Measurements from ENCODE around the gene HELZ.

The HELZ gene

DNA sequence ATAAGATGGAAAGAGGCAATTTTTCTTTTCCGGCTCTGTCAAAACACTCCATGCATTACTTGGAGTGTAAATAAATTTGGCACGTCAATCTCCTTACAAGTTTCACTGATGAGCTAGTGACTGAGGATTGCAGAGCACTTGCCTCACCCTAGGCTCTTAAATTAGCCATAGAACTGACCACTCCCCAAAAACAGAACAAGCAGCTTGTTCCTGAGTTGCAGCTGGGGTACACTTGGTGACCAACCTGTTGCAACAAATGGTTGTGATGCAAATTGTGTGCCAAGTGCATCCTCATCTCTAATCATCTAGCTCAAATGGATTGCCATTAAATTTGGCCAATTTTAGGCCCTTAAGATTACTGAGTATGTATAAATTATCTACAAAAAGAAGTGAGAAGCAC, 133.7 kb downstream of the HELZ start:
- Histone ChIP-seq H3K27ac (ENCODE audit: low read depth, low read length) (no peak overlapping the region), H3K79me1 (ENCODE audit: low read length) (no peaks in the 10 kb centered on the region), H3K4me3 (ENCODE audit: low read depth, low read length) (no peak overlapping the region), H3K4me1 (ENCODE audit: control insufficient read depth in 1 of 2, insufficient read depth in 2 of 2, low read length in 2 of 2) (no peaks in the 10 kb centered on the region), H2BK120ac (ENCODE audit: insufficient read depth, low read length, poor library complexity) (no peak overlapping the region), H2BK5ac (ENCODE audit: low read depth, low read length, poor library complexity) (no peak overlapping the region), H2AK5ac (ENCODE audit: low read length) (no peak overlapping the region), H3K79me2 (ENCODE audit: control insufficient read depth, insufficient read depth, low read length, poor library complexity) (no peaks in the 10 kb centered on the region), H4K91ac (ENCODE audit: low read depth, low read length) (no peak overlapping the region), H3K27me3 (ENCODE audit: insufficient read depth, low read length) (no peaks in the 10 kb centered on the region), H3K23ac (ENCODE audit: low read length) (no peak overlapping the region), H3K14ac (ENCODE audit: low read length) (no peak overlapping the region), H2BK12ac (ENCODE audit: low read length) (no peak overlapping the region), H3K4me2 (ENCODE audit: low read length) (no peak overlapping the region), H3K18ac (ENCODE audit: low read length) (no peak overlapping the region), H3K4ac (ENCODE audit: low read depth, low read length) (no peak overlapping the region), H4K12ac (ENCODE audit: low read depth, low read length) (no peak overlapping the region), H3K9ac (ENCODE audit: low read length) (no peak overlapping the region), H2AFZ (ENCODE audit: insufficient read depth, low read length, poor library complexity) (no peak overlapping the region), H3K36me3 (ENCODE audit: control insufficient read depth in 1 of 2, insufficient read depth in 2 of 2, low read length in 2 of 2) (peaks cover 15 to 16% of the 10 kb centered on the region in 2 experiments), H4K8ac (ENCODE audit: low read depth, low read length) (no peak overlapping the region), H3K9me3 (ENCODE audit: insufficient read depth, low read depth, low read length) (no peaks in the 10 kb centered on the region)
- DNase-seq: no peak
- no CpG with 5 or more reads among the region's 2 CpGs for WGBS (ENCODE audit: extremely low coverage, insufficient coverage, insufficient read length)

DNA sequence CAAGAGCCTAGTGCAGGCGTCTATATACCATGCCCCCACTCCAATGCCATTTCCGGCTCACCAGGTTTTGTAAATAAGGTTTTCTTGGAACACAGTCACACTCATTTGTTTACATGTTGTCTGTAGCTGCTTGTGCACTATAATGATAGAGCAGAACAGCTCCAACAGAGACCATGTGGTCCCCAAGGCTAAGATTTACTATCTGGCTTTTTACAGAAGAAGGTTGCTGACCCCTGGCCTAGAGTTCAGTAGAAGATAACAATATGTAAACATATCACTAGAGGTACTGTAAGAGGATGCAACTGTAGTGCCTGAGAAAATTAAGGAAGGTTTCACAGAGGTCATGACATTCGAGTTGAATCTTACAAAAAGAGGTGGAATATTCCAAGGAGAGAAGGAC, 134.4 kb downstream of the HELZ start:
- no peak overlapping the region for H2AFZ ChIP-seq (ENCODE audit: insufficient read depth, low read length, poor library complexity)
- no peak overlapping the region for H2BK120ac ChIP-seq (ENCODE audit: insufficient read depth, low read length, poor library complexity)
- no peak overlapping the region for H3K4me2 ChIP-seq (ENCODE audit: low read length)
- H3K23ac ChIP-seq (ENCODE audit: low read length): no peak overlapping the region
- H3K36me3 ChIP-seq (ENCODE audit: control insufficient read depth in 1 of 2, insufficient read depth in 2 of 2, low read length in 2 of 2): peaks cover 15 to 16% of the 10 kb centered on the region in 2 experiments
- no peaks in the 10 kb centered on the region for H3K27me3 ChIP-seq (ENCODE audit: insufficient read depth, low read length)
- H3K4me3 ChIP-seq (ENCODE audit: low read depth, low read length): no peak overlapping the region
- peak overlapping the region; percentile 64 for H3K9ac ChIP-seq (ENCODE audit: low read length)
- H4K91ac ChIP-seq (ENCODE audit: low read depth, low read length): no peak overlapping the region
- no peak for DNase-seq
- H2BK5ac ChIP-seq (ENCODE audit: low read depth, low read length, poor library complexity): no peak overlapping the region
- no peak overlapping the region for H4K8ac ChIP-seq (ENCODE audit: low read depth, low read length)
- H3K79me1 ChIP-seq (ENCODE audit: low read length): no peaks in the 10 kb centered on the region
- no peak overlapping the region for H3K18ac ChIP-seq (ENCODE audit: low read length)
- no CpG with 5 or more reads among the region's 3 CpGs for WGBS (ENCODE audit: extremely low coverage, insufficient coverage, insufficient read length)
- H3K9me3 ChIP-seq (ENCODE audit: insufficient read depth, low read depth, low read length): no peaks in the 10 kb centered on the region
- H2AK5ac ChIP-seq (ENCODE audit: low read length): no peak overlapping the region
- no peak overlapping the region for H2BK12ac ChIP-seq (ENCODE audit: low read length)
- no peaks in the 10 kb centered on the region for H3K79me2 ChIP-seq (ENCODE audit: control insufficient read depth, insufficient read depth, low read length, poor library complexity)
- no peaks in the 10 kb centered on the region for H3K4me1 ChIP-seq (ENCODE audit: control insufficient read depth in 1 of 2, insufficient read depth in 2 of 2, low read length in 2 of 2)
- no peak overlapping the region for H4K12ac ChIP-seq (ENCODE audit: low read depth, low read length)
- no peak overlapping the region for H3K27ac ChIP-seq (ENCODE audit: low read depth, low read length)
- no peak overlapping the region for H3K14ac ChIP-seq (ENCODE audit: low read length)
- H3K4ac ChIP-seq (ENCODE audit: low read depth, low read length): no peak overlapping the region

DNA sequence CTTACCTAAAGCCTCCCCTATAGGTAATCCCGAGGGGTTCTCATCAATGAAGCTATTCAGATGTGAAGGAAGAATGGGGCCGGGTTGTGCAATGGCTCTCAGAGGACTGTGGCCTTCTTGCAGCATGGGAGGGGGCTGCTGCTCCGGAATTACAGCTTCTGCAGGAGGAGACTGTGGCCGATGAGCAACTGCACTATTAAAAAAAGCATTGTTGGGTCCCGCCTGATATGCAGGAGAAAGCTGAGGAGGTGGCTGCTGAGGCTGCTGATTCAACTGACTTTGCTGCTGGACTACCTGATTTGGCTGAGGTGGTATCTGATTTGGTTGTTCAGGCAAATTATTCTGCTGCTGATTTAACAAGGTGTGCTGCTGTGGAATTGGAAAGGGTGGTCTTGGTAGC, 135.9 kb downstream of the HELZ start:
- Histone ChIP-seq H3K4ac (ENCODE audit: low read depth, low read length) (no peak overlapping the region), H4K12ac (ENCODE audit: low read depth, low read length) (no peak overlapping the region), H3K9me3 (ENCODE audit: insufficient read depth, low read depth, low read length) (no peaks in the 10 kb centered on the region), H3K27me3 (ENCODE audit: insufficient read depth, low read length) (no peaks in the 10 kb centered on the region), H3K27ac (ENCODE audit: low read depth, low read length) (no peak overlapping the region), H3K4me1 (ENCODE audit: control insufficient read depth in 1 of 2, insufficient read depth in 2 of 2, low read length in 2 of 2) (no peaks in the 10 kb centered on the region), H3K4me2 (ENCODE audit: low read length) (no peak overlapping the region), H3K4me3 (ENCODE audit: low read depth, low read length) (no peak overlapping the region), H2AK5ac (ENCODE audit: low read length) (no peak overlapping the region), H4K91ac (ENCODE audit: low read depth, low read length) (no peak overlapping the region), H2BK12ac (ENCODE audit: low read length) (no peak overlapping the region), H2AFZ (ENCODE audit: insufficient read depth, low read length, poor library complexity) (peak overlapping the region; percentile 54), H3K36me3 (ENCODE audit: control insufficient read depth in 1 of 2, insufficient read depth in 2 of 2, low read length in 2 of 2) (peaks cover 15 to 16% of the 10 kb centered on the region in 2 experiments), H3K18ac (ENCODE audit: low read length) (peak overlapping the region; percentile 45), H3K23ac (ENCODE audit: low read length) (no peak overlapping the region), H3K14ac (ENCODE audit: low read length) (no peak overlapping the region), H3K79me1 (ENCODE audit: low read length) (no peaks in the 10 kb centered on the region), H2BK5ac (ENCODE audit: low read depth, low read length, poor library complexity) (no peak overlapping the region), H2BK120ac (ENCODE audit: insufficient read depth, low read length, poor library complexity) (no peak overlapping the region), H3K79me2 (ENCODE audit: control insufficient read depth, insufficient read depth, low read length, poor library complexity) (no peaks in the 10 kb centered on the region), H4K8ac (ENCODE audit: low read depth, low read length) (no peak overlapping the region), H3K9ac (ENCODE audit: low read length) (no peak overlapping the region)
- no peak for DNase-seq
- no CpG with 5 or more reads among the region's 5 CpGs for WGBS (ENCODE audit: extremely low coverage, insufficient coverage, insufficient read length)

GRCh38 chr17:67107811-67108775, 136.9 kb downstream of the HELZ start:
- Histone ChIP-seq H3K27ac (ENCODE audit: low read depth, low read length) (no peak overlapping the region), H2BK120ac (ENCODE audit: insufficient read depth, low read length, poor library complexity) (no peak overlapping the region), H2AFZ (ENCODE audit: insufficient read depth, low read length, poor library complexity) (no peak overlapping the region), H2BK12ac (ENCODE audit: low read length) (no peak overlapping the region), H2AK5ac (ENCODE audit: low read length) (no peak overlapping the region), H3K4ac (ENCODE audit: low read depth, low read length) (no peak overlapping the region), H2BK5ac (ENCODE audit: low read depth, low read length, poor library complexity) (no peak overlapping the region), H4K91ac (ENCODE audit: low read depth, low read length) (no peak overlapping the region), H3K18ac (ENCODE audit: low read length) (no peak overlapping the region), H3K79me1 (ENCODE audit: low read length) (no peaks in the 10 kb centered on the region), H3K4me1 (ENCODE audit: control insufficient read depth in 1 of 2, insufficient read depth in 2 of 2, low read length in 2 of 2) (no peaks in the 10 kb centered on the region), H3K79me2 (ENCODE audit: control insufficient read depth, insufficient read depth, low read length, poor library complexity) (no peaks in the 10 kb centered on the region), H3K23ac (ENCODE audit: low read length) (no peak overlapping the region), H3K9me3 (ENCODE audit: insufficient read depth, low read depth, low read length) (no peaks in the 10 kb centered on the region), H4K12ac (ENCODE audit: low read depth, low read length) (no peak overlapping the region), H3K4me3 (ENCODE audit: low read depth, low read length) (no peak overlapping the region), H3K36me3 (ENCODE audit: control insufficient read depth in 1 of 2, insufficient read depth in 2 of 2, low read length in 2 of 2) (peaks cover 15 to 16% of the 10 kb centered on the region in 2 experiments), H3K27me3 (ENCODE audit: insufficient read depth, low read length) (no peaks in the 10 kb centered on the region), H3K9ac (ENCODE audit: low read length) (no peak overlapping the region), H4K8ac (ENCODE audit: low read depth, low read length) (no peak overlapping the region), H3K4me2 (ENCODE audit: low read length) (no peak overlapping the region), H3K14ac (ENCODE audit: low read length) (no peak overlapping the region)
- no peak for DNase-seq
- no CpG with 5 or more reads among the region's 13 CpGs for WGBS (ENCODE audit: extremely low coverage, insufficient coverage, insufficient read length)
